Left hindlimb (tissue), 1 donor: ENCODE measurements around the gene MRPL47.
A peak's percentile ranks its signal among the peaks of the same experiment; 100 is the strongest.

ENCODE experiments used
- DNase-seq: peaks from one replicate; pipeline ENCODE4 v3.0.0-alpha.2; 2018

MRPL47 gene

DNA sequence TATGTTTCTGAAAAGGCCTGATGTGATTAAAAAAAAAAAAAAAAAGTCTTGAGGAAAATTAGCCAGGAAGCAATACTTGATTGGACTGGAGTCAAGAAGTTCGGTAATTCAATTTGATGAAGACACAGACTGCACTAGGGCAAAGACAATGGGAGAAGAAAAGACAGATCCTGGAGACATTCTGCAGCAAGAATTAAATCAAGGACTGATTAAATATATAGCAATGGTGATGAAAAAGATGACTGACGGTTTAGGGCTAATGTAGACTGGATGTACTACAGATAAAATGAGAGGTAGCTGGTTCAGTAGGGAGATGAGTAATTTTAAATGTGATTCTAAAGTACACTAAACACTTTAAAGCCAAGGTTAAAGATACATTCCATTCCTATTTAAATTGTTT lies 13.8 kb downstream of the MRPL47 start:
- DNase-seq = no peak

DNA sequence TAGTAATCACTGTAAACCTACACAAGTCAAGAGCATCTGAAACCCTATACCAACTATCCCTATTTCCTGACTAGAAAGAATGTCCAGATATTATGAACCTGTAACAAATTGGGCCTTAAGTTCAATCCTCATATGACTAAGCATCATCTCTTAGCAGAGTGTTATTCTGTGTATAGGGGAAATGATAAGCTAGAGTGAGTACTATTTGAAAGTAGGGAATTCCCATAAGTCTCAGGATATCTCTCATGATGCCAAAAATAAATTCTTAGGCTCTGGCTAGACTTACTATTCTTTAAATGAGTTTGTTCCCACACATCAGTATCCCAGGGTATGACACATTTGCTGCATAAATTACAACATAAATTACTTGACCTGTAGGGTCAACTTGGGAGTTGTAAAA lies 15.3 kb downstream of the MRPL47 start:
- no peak for DNase-seq

DNA sequence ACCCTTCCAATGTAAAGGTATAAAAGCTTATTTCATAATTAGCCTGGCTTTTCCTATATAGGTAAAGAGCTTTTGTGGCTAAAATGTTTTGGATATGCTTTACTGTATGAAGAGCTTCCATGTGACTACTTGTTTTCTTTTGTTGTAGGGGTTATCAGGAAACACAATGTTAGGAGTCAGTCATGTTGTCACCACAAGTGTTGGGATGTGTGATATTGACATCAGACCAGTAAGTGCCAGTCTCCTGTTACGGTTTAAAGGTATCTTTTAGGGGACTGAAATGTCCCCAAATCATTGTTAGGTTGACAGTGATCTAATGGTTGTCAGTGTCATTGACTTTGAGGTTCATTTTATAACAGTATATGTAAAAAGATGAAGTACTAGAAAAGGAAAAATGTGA lies 23.4 kb downstream of the MRPL47 start:
- no peak for DNase-seq

DNA sequence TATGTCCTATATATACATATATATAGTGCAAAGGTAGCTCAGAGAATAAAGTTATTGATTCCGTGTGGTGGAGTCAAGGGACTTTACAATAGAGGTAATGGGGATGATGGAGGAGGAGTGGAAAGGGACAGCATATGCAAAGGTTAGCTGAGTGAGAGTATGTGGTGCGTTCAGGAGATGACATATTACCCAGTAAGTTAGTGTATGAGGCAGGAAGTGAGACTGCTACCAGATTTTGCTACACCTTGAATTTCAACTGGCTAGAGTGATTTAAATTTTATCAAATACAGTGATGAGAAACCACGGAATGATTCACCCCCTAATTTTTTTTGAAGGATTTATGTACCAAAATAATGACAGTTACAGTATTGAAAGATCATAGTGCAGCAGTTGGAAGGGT lies 38.9 kb downstream of the MRPL47 start:
- DNase-seq = no peak

DNA sequence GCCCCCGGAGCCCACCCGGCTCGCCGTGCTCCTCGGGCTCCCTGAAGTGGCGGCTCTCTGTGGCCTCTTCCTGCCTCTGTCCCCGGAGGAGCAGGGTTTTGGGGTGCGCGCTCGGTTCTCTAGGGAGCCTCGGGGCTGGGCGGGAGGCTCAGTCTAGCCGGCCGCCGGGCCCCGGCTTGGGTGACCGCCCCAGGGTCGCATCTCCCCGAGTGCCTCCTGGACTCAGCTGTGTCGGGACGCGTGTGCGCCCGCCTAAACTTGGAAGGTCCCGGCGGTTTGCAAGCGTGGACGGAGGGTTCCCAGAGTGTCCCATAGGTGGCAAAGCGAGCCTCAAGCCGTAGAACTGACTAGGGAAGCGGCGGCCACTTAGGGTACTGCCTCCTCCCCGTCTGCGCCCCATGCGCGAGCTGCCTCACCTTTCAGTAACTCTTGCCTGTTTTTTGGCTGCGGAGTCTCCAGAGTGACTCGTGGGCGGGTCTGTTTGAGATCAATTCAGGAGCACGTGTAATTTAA lies 41.1 kb downstream of the MRPL47 start:
- no peak for DNase-seq

DNA sequence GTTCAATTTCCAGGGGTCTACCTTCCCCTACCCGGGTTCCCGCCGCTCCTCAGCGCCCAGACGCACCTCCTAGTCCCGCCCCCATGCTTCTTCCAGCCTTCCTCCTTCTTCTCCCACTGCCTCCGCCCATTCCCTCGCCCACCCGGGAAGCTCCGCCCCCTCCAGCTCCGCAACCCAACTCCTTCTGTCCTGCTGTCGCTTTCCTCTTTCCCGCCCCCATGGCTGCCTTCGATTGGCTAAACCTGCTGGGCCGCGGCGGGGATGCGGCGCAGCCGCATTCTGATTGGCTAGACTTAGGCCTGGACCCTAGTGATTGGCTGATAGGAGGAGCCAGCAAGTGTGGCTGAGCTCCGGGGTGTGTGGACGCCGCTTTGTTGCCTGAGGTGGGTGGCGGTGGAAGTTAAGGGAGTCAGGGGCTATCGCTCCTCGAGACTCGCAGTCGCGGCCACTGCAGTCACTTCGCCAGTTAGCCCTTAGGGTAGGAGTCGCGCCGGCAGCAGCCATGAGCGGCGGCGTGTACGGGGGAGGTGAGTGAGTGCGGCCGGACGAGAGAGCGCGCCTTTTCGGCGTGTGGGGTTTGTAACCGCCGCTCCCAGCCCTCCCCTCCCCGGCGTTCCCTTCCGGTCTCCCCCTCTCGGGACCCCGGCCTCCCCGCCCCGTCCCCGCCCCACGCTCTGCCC lies 41.7 kb downstream of the MRPL47 start, which contains the start of gene ACTL6A:
Gene ACTL6A, plus strand, starts transcription at position 336 of the 680 bp plus-strand sequence. Its CDS starts 167 bp downstream, at position 503.
- peak; percentile 100 for DNase-seq

DNA sequence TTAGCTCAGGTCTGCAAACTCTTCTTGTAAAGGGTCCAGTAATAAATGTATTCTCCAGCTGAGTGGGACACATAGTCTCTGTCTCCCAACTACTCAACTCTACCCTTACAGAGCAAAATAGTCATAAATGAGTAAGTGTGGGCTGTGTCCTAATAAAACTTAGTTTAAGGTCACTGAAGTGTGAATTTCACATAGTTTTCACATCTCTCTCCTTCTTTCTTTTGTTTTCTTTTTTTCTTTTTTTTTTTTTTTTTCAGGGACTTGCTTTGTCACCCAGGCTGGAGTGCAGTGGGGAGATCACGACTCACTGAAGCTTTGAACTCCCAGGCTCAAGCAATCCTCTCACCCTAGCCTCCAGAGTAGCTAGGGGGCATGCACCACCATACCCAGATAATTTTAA lies 43.6 kb downstream of the MRPL47 start:
- DNase-seq = no peak

DNA sequence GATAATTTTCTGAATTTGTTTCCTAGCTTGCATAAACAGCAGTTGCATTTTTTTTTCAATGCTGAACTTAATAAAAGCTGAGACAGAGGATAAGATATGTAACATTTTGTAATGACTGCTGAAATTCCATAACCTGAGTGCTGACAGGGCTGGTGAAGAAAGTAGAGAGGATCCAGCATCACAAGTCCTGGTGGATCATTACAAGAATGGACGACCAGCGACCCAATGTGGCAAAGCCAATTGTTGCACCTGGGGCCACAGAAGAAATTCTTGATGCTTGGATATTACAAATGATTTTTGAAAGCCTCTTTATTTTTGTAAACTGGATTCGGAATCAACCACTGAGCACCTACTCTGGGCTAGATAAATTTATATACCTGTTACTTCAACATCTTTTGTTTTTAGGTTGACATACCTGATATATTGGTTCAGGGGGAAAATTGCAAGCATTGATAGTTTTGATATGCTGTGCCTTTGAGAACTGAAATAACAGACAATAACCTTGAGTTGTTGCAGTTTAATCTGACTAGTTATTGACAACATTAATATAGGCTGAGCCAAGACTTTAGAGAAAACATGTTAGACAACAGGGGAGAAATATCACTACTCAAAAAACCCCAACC lies 45.6 kb downstream of the MRPL47 start:
- DNase-seq = peak; percentile 76

DNA sequence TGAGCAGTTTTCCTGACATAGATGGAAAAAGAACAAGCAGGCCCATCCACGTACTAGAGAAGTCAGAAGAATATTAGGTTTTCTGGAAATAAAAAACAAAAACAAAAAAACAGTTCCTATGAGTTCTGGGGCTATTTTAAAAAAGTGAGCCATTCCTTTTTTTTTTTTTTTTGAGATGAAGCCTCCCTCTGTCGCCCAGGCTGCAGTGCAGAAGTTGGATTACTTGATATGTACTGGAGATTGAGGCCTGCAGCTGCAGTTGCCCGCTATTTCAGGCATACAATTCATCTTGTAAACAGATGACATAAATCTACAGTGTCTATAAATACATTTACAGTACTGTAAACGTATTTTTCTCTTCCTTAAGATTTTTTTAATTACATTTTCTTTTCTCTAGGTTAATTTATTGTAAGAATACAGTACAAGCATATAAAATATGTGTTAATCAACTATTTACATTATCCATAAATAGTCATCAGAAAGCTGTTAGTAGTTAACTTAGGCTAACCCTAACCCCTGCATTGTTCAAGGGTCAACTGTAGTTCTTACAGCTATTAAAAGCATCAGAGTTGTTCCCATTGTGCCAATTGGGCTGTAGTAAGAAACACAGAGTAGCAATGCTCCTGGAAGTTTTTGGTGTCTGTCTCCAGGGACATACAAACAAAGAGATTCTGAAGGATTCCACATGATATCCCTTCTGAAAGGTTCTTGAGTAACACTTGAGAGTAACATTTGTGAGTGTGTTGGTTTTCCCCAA lies 52.9 kb downstream of the MRPL47 start:
- no peak for DNase-seq

DNA sequence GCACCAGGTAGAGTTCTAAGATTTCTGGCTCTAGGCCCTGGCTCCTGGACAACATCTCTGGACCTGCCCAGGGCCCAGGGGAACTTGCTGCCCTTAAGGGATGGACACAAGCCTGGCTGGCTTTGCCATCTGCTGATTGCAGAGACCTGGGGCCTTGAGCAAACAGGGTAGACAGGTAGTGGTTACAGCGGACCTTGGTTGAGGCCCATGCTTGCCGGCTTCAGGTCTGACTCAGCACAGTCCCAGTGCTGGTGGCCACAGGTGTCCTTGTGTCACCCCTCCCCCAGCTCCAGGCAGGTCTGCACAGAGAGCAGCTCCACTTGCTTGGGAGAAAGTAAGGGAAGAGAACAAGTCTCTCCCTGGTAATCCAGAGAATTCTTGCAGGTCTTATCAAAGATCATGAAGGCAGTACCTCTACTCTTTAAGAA lies 57.6 kb downstream of the MRPL47 start:
- DNase-seq = no peak

DNA sequence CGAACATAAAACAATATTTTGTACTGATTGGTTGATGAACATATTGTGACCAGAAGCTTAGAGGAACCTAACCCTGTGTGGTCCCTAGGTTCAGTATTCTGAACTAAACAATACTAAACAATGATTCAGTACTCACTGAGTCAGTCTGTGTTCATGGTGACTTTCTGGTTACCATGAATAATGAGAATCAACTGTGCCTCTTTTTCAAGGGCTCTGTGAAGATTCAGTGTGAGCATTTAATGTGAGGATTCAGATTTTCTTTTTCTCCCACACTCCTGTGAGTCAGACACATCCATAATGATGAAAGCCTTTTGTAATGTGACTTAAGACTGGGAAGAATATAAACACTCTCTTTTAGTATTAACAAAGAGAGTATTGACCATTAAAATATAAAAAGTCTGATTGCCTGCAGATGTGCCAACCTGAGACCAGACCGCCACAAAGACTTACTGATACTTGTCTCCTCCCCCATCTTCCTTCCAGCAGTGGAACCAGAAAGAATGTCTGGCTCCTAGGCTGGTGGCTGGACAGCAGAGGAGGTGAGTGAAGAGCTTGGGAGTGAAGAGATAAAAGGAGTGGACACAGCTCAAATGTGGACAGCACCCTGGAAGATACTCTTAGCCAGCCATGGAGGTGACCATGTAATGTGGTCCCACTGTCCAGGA lies 59.3 kb downstream of the MRPL47 start:
- no peak for DNase-seq

DNA sequence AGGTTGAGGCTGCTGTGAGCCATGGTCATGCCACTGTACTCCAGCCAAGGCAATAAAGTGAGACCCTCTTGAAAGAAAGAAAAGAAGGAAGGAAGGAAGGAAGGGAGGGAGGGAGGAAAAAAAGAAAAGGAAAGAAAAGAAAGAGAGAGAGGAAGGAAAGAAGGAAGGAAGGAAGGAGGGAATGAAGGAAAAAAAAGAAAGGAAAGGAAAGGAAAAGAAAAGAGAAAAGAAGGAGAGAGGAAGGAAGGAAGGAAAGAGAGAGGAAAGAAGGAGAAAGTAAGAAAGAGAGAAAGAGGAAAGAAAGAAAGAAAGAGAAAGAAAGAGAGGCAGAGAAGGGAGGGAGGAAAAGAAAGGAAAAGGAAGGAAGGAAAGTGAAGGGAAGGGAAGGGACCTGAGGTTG lies 62.1 kb downstream of the MRPL47 start:
- DNase-seq = no peak

DNA sequence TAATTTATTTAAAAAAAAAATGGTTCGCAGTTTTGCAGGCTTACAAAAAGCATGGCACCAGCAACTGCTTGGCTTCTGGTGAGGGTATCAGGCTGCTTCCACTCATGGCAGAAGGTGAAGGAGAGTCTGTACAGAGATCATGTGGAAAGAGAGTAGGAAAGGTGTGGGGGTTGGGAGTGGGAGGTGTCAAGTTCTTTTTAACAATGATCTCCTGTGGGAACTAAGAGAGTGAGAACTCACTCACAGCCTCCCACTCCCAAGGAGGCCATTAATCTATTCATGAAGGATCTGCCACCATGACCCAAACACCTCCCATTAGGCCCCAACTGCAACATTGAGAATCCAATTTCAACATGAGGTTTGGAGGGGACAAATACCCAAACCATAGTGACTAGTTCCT lies 62.8 kb downstream of the MRPL47 start:
- no peak for DNase-seq

DNA sequence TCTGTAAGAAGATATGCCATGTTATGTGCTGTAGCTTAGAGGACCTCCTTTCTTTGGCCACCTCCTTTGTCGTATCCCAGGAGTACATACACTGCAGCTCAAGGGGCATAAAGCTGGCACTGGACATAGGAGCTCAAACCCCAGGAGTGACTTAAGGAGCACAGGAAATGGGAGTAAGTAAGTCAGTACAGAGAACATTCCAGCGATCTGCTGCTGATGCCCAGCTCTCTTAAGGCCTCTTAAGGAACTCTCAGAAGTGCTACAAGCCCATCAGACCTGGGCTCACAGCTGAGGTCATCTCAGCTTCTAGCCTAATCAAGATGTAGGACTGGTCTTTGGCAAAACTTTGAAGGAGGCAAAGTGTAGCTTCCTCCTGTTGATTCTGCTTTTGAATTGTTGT lies 63.3 kb downstream of the MRPL47 start:
- DNase-seq = no peak
